Activated CD4-positive, alpha-beta T cell treated with anti-CD3 and anti-CD28 coated beads for 48 hours (primary cell): Measurements from ENCODE around the gene SEC14L1.
A peak's percentile ranks its signal among the peaks of the same experiment; 100 is the strongest.
"Not testable (repeated sequence)": the region's sequence is repeated elsewhere in the genome, so short reads cannot be mapped to it uniquely, and the experiment has no call there.

ENCODE experiments used
- DNase-seq: peaks from one replicate; pipeline ENCODE4 v3.0.0-alpha.2; 2020

The SEC14L1 gene

GRCh38 chr17:77142689-77143088, 1.9 kb downstream of the SEC14L1 start:
- DNase-seq, result no peak

- DNase-seq, result no peak
Measured at GRCh38 chr17:77143306-77143705, 2.5 kb downstream of the SEC14L1 start.

GRCh38 chr17:77144227-77144626, 3.5 kb downstream of the SEC14L1 start:
- no peak for DNase-seq

- DNase-seq, result no peak
Measured at GRCh38 chr17:77145224-77145611, 4.4 kb downstream of the SEC14L1 start.

GRCh38 chr17:77145612-77146245, 5.0 kb downstream of the SEC14L1 start:
- peak; percentile 14 for DNase-seq

- DNase-seq, result no peak
Measured at GRCh38 chr17:77146246-77146632, 5.5 kb downstream of the SEC14L1 start.

GRCh38 chr17:77146882-77147281, 6.1 kb downstream of the SEC14L1 start:
- DNase-seq, result no peak

GRCh38 chr17:77147357-77147801, 6.6 kb downstream of the SEC14L1 start:
- DNase-seq, result no peak

- DNase-seq, result no peak
Measured at GRCh38 chr17:77148077-77148939, 7.5 kb downstream of the SEC14L1 start.

GRCh38 chr17:77148940-77149510, 8.3 kb downstream of the SEC14L1 start:
- no peak for DNase-seq

- DNase-seq, result no peak
Measured at GRCh38 chr17:77150196-77150595, 9.4 kb downstream of the SEC14L1 start.

- DNase-seq, result no peak
Measured at GRCh38 chr17:77151186-77151585, 10.4 kb downstream of the SEC14L1 start.

- DNase-seq, result not testable (repeated sequence)
Measured at GRCh38 chr17:77152056-77152455, 11.3 kb downstream of the SEC14L1 start.

- DNase-seq, result no peak
Measured at GRCh38 chr17:77153472-77153871, 12.7 kb downstream of the SEC14L1 start.

- no peak for DNase-seq
Measured at GRCh38 chr17:77153999-77154586, 13.3 kb downstream of the SEC14L1 start.

GRCh38 chr17:77155125-77155524, 14.4 kb downstream of the SEC14L1 start:
- DNase-seq, result no peak

GRCh38 chr17:77157766-77158165, 17.0 kb downstream of the SEC14L1 start:
- DNase-seq, result not testable (repeated sequence)

GRCh38 chr17:77160091-77160874, 19.5 kb downstream of the SEC14L1 start:
- no peak for DNase-seq

- no peak for DNase-seq
Measured at GRCh38 chr17:77160875-77161530, 20.2 kb downstream of the SEC14L1 start.

GRCh38 chr17:77161953-77162352, 21.2 kb downstream of the SEC14L1 start:
- DNase-seq, result no peak

- DNase-seq, result no peak
Measured at GRCh38 chr17:77163001-77163400, 22.2 kb downstream of the SEC14L1 start.
